Measurements from ENCODE around the gene CHN2. TPM values are rescaled to one million over a fixed set of nuclear protein-coding genes. Genes with fewer than 3 reads are reported as not detected.

Gene CHN2
- total RNA-seq, 1 experiment from 2014 or later: 3.5 TPM

DNA sequence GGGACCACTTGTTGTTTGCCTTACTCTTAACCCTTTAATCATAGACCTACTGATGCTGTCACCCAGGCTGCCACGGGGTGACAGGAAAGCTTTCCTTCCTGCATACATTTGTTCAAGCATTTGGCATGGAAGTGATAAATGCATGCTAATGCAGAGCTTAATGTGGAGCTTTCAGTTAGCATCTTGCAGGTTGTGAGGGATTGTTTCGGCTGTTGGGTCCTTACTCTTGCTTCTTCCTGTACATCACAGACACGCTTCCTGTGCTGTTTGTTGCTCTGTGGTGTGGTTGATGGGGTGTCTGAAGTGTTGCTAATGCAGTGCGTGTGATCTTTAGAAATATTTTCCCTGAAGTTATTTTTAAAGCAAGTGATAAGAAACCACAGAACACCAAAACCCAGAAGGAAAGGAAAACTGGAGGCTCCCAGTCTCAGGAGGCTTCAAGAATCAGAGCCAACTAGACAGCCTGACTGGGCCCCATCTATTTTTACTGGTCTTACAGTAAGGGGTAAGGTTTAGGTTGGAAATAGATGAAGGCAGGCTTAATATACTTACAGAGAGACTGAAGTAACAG is 143.1 kb downstream of the CHN2 start:
- no peak for DNase-seq

GRCh38 chr7:29340696-29341095 is 146.1 kb downstream of the CHN2 start:
- H3K27ac ChIP-seq: no peak overlapping the region

More for the DNA sequence above, 143.1 kb downstream of the CHN2 start:
- Histone ChIP-seq H3K36me3 (no peaks in the 10 kb centered on the region), H3K4me1 (peaks cover 16% of the 10 kb centered on the region; the same call in 1 of the 2 replicates), H3K27ac (no peak overlapping the region; the same call in 1 of the 2 replicates), H3K9me3 (replicated peaks) (no peaks in the 10 kb centered on the region), H3K4me3 (no peak overlapping the region), H3K27me3 (no peaks in the 10 kb centered on the region)

DNA sequence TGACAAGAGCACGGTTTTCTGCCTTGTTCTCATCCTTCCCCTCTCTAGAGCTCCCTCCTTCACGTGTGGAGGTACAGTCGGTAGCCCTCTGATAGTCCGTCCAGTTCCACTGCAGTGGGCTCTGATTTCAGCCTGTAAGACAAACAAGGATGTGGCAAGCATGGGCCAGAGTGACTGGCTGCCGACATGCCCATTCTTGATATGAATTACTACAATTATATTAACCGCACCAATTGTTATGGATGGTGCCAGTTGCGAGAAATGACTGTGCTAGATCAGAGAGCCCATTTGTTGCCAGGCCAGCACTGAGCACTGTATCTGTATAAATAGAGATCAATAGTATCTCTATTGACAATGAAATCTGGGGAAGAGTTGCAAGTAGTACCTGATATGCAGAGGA is 146.6 kb downstream of the CHN2 start:
- Histone ChIP-seq H3K36me3 (no peaks in the 10 kb centered on the region), H3K4me1 (peaks cover 11% of the 10 kb centered on the region; the same call in 1 of the 2 replicates), H3K27me3 (no peaks in the 10 kb centered on the region), H3K4me3 (no peak overlapping the region), H3K27ac (no peak overlapping the region), H3K9me3 (replicated peaks) (no peaks in the 10 kb centered on the region)
- no peak for DNase-seq

More at GRCh38 chr7:29340696-29341095, 146.1 kb downstream of the CHN2 start:
- no peak overlapping the region for H3K4me3 ChIP-seq
- no peaks in the 10 kb centered on the region for H3K36me3 ChIP-seq
- no peaks in the 10 kb centered on the region for H3K27me3 ChIP-seq
- no peaks in the 10 kb centered on the region for H3K9me3 ChIP-seq (replicated peaks)
- H3K4me1 ChIP-seq: peaks cover 11% of the 10 kb centered on the region; the same call in 1 of the 2 replicates
- peak in 1 of 2 experiments; percentile 14 for DNase-seq

DNA sequence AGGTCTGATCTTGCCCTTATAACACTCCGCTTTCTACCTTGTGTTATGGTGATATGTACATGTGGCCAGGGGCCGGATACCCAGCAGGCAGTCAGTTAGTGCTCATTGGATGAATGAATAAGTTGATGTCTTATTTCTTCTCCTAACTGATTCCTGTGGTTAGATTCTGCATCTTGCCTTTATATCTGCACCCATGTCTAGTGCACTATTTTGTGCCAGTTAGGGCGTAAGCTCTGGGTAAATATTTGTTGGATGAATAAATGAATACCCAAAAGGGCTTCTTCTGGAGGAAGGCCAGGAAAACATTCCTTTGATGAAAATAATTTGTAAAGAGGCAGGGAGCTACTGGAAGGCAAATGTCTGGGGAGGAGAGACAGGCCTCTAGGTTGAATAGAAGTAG is 148.2 kb downstream of the CHN2 start:
- DNase-seq: no peak
- H3K27ac ChIP-seq: no peak overlapping the region
- H3K36me3 ChIP-seq: no peaks in the 10 kb centered on the region
- no peaks in the 10 kb centered on the region for H3K27me3 ChIP-seq
- no peak overlapping the region for H3K4me3 ChIP-seq
- no peaks in the 10 kb centered on the region for H3K9me3 ChIP-seq (replicated peaks)
- peaks cover 10% of the 10 kb centered on the region; the same call in 1 of the 2 replicates for H3K4me1 ChIP-seq

GRCh38 chr7:29343399-29343798 is 148.8 kb downstream of the CHN2 start:
- Histone ChIP-seq H3K36me3 (no peaks in the 10 kb centered on the region), H3K4me3 (no peak overlapping the region), H3K27me3 (no peaks in the 10 kb centered on the region), H3K9me3 (replicated peaks) (no peaks in the 10 kb centered on the region), H3K27ac (no peak overlapping the region), H3K4me1 (peaks cover 6% of the 10 kb centered on the region; the same call in 1 of the 2 replicates)
- no peak for DNase-seq

DNA sequence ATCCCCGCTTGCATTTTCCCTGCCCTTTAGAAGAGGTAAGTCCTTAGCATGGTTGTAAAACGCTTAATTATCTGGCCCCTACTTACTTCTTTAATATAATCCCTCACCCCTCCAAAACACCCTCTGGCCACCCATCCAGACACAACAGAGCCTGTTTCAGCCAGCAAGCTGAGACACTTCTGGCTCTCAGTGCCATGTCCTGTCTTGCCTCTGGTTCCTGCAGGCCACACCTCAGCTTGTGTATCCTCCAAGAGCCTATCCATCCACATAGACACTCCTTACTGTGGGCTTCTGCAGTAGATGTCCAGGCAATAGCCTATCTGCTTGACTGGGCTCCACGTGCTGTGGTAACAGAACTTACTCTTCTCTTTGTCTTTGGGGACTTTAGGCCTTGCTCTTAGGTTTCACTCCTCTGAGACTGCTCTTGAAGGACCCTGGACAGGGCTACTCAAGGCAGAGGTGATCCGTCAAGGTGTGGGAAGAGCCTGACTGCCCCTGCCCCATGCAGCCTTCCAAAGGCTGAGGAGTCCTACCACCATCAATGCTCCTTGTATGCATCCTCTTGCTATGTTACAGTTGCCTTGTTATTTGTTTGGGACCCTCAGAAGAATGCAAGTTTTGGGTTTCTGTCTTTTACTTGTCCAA is 149.9 kb downstream of the CHN2 start:
- Histone ChIP-seq H3K9me3 (replicated peaks) (no peaks in the 10 kb centered on the region), H3K4me1 (peaks cover 9% of the 10 kb centered on the region), H3K36me3 (no peaks in the 10 kb centered on the region), H3K27me3 (no peaks in the 10 kb centered on the region), H3K27ac (no peak overlapping the region), H3K4me3 (no peak overlapping the region)
- DNase-seq: no peak

- H3K4me3 ChIP-seq: no peak overlapping the region
- no peak overlapping the region for H3K27ac ChIP-seq
- no peaks in the 10 kb centered on the region for H3K9me3 ChIP-seq (replicated peaks)
Measured at GRCh38 chr7:29345590-29345989, 151.0 kb downstream of the CHN2 start.

GRCh38 chr7:29346231-29346978 is 151.8 kb downstream of the CHN2 start:
- no peak for DNase-seq
- Histone ChIP-seq H3K27ac (no peak overlapping the region), H3K36me3 (no peaks in the 10 kb centered on the region), H3K4me1 (peaks cover 19% of the 10 kb centered on the region), H3K27me3 (no peaks in the 10 kb centered on the region), H3K9me3 (replicated peaks) (no peaks in the 10 kb centered on the region), H3K4me3 (no peak overlapping the region)

More at GRCh38 chr7:29345590-29345989, 151.0 kb downstream of the CHN2 start:
- Histone ChIP-seq H3K27me3 (no peaks in the 10 kb centered on the region), H3K4me1 (peaks cover 15% of the 10 kb centered on the region), H3K36me3 (no peaks in the 10 kb centered on the region)
- peak in 1 of 2 experiments; percentile 52 for DNase-seq

DNA sequence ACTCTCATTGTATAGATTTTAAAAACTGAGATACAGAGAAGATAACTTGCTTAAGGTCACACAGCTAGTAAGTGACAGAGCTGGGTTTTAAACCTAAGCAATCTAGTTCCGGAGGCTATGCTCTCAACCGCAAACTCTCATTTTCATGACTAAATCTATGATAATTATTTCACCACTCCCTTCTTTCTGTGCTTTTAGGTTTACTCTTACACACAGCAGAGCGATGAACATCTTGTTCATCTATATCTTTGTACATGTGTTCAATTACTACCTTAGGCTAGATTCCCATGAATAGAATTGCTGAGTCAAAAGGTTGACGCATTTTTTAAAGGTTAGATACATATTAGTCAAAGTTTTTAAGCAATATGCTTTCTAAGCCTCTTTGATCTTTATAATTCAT is 154.8 kb downstream of the CHN2 start:
- no peak for DNase-seq
- H3K36me3 ChIP-seq: no peaks in the 10 kb centered on the region

GRCh38 chr7:29350351-29350750 is 155.8 kb downstream of the CHN2 start:
- Histone ChIP-seq H3K27me3 (no peaks in the 10 kb centered on the region), H3K4me3 (no peak overlapping the region), H3K27ac (peak overlapping the region; percentile 82), H3K9me3 (replicated peaks) (no peaks in the 10 kb centered on the region), H3K36me3 (no peaks in the 10 kb centered on the region), H3K4me1 (peaks cover 19% of the 10 kb centered on the region)
- DNase-seq: peak; percentile 23 to 60

More for the DNA sequence above, 154.8 kb downstream of the CHN2 start:
- Histone ChIP-seq H3K27me3 (no peaks in the 10 kb centered on the region), H3K9me3 (replicated peaks) (no peaks in the 10 kb centered on the region), H3K4me3 (no peak overlapping the region), H3K4me1 (peaks cover 19% of the 10 kb centered on the region), H3K27ac (peak overlapping the region; percentile 82; the same call in 1 of the 2 replicates)

DNA sequence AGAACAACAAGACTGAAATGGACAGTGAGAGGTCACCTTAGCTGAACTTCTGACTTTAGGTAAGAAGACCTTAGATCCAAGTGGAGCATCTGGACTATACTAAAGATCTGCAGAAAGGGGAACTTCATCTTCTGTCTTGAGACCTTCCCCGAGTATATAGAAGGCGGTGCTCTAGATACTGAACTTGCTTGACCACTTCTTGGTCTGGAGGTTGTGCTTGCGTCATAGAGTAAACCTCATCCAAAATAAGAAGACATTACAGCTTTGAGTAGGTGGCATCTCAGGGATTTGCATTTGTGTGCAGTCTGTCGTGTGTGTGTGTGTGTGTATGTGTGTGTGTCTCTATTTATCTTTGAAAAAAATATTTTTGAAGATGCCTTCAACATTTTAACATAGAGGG is 157.5 kb downstream of the CHN2 start:
- no peaks in the 10 kb centered on the region for H3K9me3 ChIP-seq (replicated peaks)
- DNase-seq: no peak
- H3K27ac ChIP-seq: no peak overlapping the region
- H3K36me3 ChIP-seq: no peaks in the 10 kb centered on the region
- H3K4me3 ChIP-seq: no peak overlapping the region
- peaks cover 19% of the 10 kb centered on the region for H3K4me1 ChIP-seq
- H3K27me3 ChIP-seq: no peaks in the 10 kb centered on the region

DNA sequence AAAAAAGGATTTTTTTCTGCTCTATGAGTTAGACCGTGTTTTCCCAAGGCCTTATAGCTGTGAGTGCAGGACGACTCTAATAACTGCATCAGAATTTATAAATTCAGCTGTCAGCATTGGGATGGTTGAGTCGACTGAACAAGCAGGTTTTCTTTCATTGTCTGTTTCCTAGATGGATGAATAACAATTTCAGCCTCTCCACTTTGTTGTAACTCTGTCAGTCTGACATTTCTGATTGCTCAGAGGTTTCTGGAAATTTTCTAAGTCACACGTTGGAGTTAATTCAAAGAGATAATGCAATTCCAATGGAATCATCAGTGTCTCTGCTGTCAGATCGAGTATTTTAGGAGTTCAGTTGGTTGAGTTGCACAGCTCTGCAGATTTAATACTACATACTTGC is 159.2 kb downstream of the CHN2 start:
- Histone ChIP-seq H3K27ac (no peak overlapping the region), H3K27me3 (no peaks in the 10 kb centered on the region), H3K4me3 (no peak overlapping the region), H3K36me3 (no peaks in the 10 kb centered on the region), H3K9me3 (replicated peaks) (no peaks in the 10 kb centered on the region; the same call in 1 of the 2 replicates), H3K4me1 (peaks cover 19% of the 10 kb centered on the region)
- no peak for DNase-seq

GRCh38 chr7:29354340-29354739 is 159.8 kb downstream of the CHN2 start:
- no peak for DNase-seq
- Histone ChIP-seq H3K27me3 (no peaks in the 10 kb centered on the region), H3K9me3 (replicated peaks) (no peaks in the 10 kb centered on the region; the same call in 1 of the 2 replicates), H3K4me1 (peaks cover 17% of the 10 kb centered on the region), H3K27ac (no peak overlapping the region), H3K36me3 (no peaks in the 10 kb centered on the region), H3K4me3 (no peak overlapping the region)

- H3K27me3 ChIP-seq: no peaks in the 10 kb centered on the region
- no peak overlapping the region for H3K27ac ChIP-seq
- no peak for DNase-seq
- no peak overlapping the region for H3K4me3 ChIP-seq
- H3K9me3 ChIP-seq (replicated peaks): no peaks in the 10 kb centered on the region; the same call in 1 of the 2 replicates
- peaks cover 15% of the 10 kb centered on the region for H3K4me1 ChIP-seq
- H3K36me3 ChIP-seq: no peaks in the 10 kb centered on the region
Measured at GRCh38 chr7:29355388-29355787, 160.8 kb downstream of the CHN2 start.

DNA sequence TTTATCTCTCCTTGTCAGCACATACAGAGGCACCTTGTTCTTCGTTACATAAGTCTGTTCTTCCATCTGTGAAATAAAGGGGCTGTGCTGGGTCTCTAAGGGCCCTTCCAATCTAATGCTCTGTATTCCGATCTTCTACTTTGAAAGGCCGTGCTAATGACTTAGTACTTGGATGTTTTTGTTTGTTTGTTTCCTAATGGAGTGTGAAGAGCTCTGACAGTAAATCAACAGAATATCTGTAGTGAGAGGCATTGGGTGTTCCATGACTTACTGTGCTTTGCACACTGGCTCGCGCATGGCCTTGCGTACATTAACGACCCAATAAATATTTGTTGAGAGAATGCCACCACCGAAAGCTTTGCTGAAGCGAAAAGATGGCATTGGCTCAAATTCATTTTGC is 162.1 kb downstream of the CHN2 start:
- Histone ChIP-seq H3K36me3 (no peaks in the 10 kb centered on the region), H3K9me3 (replicated peaks) (no peaks in the 10 kb centered on the region; the same call in 1 of the 2 replicates), H3K4me1 (peaks cover 15% of the 10 kb centered on the region), H3K4me3 (no peak overlapping the region), H3K27ac (no peak overlapping the region), H3K27me3 (no peaks in the 10 kb centered on the region)
- DNase-seq: no peak

Data from SJCRH30 (cell line).